Brain microvascular endothelial cell (primary cell): ENCODE data around the gene FMO4.
"Not testable (repeated sequence)": the region's sequence is repeated elsewhere in the genome, so short reads cannot be mapped to it uniquely, and the experiment has no call there.

Experiments used
- DNase-seq: peaks from one replicate; pipeline ENCODE4 v3.0.0-alpha.2; 2020
- H3K27ac ChIP-seq: fragments of 250-450 bp; sonication (Bioruptor Pico); 2 replicates; pipeline ENCODE4 v1.5.1; 2020; ENCODE audit warnings: mild to moderate bottlenecking, moderate library complexity
- H3K27me3 ChIP-seq: fragments of 250-450 bp; sonication (Bioruptor Pico); replicated peaks from 2 replicates; pipeline ENCODE4 v1.5.1; 2020; ENCODE audit warnings: mild to moderate bottlenecking
- H3K36me3 ChIP-seq: fragments of 250-450 bp; sonication (Bioruptor Pico); replicated peaks from 2 replicates; pipeline ENCODE4 v1.5.1; 2020; ENCODE audit warnings: mild to moderate bottlenecking
- H3K4me3 ChIP-seq: 2 replicates; pipeline ENCODE4 v1.5.1; 2011; ENCODE audit warnings: low read depth, mild to moderate bottlenecking, control low read depth, low read length, moderate library complexity
- CTCF ChIP-seq: IDR thresholded peaks from 2 replicates; pipeline ENCODE4 v1.5.1; 2011; ENCODE audit warnings: low read depth, mild to moderate bottlenecking, moderate library complexity, low read length, control low read depth, inconsistent platforms; ENCODE audit errors: missing control alignments
- in situ Hi-C: cut with HindIII; loops from 2 replicates; pipeline ENCODE4 v1.10.0; 2017; ENCODE audit warnings: low sequenced_read_pairs, low pct_ligation_motif_present

Gene FMO4

GRCh38 chr1:171311771-171312558, 2.0 kb upstream of the FMO4 start:
- no peak overlapping the region for H3K4me3 ChIP-seq
- DNase-seq: no peak
- H3K27me3 ChIP-seq: no peaks in the 10 kb centered on the region
- TF ChIP-seq CTCF: no peak
- in situ Hi-C loops: no loop called here
- no peaks in the 10 kb centered on the region for H3K36me3 ChIP-seq
- H3K27ac ChIP-seq: no peak overlapping the region

GRCh38 chr1:171313319-171313834, 606 bp upstream of the FMO4 start:
- in situ Hi-C loops: no loop called here
- no peak for TF ChIP-seq CTCF
- DNase-seq: no peak
- Histone ChIP-seq H3K4me3 (no peak overlapping the region), H3K36me3 (no peaks in the 10 kb centered on the region), H3K27ac (no peak overlapping the region), H3K27me3 (no peaks in the 10 kb centered on the region)

GRCh38 chr1:171329251-171329650, 15.3 kb downstream of the FMO4 start:
- no peak for DNase-seq
- Histone ChIP-seq H3K27ac (no peak overlapping the region), H3K4me3 (no peak overlapping the region), H3K27me3 (no peaks in the 10 kb centered on the region), H3K36me3 (no peaks in the 10 kb centered on the region)
- in situ Hi-C loops: no loop called here
- TF ChIP-seq CTCF: no peak

- H3K27me3 ChIP-seq: no peaks in the 10 kb centered on the region
- H3K27ac ChIP-seq: no peak overlapping the region
- no peak overlapping the region for H3K4me3 ChIP-seq
- no peak for TF ChIP-seq CTCF
- H3K36me3 ChIP-seq: no peaks in the 10 kb centered on the region
- DNase-seq: no peak
- in situ Hi-C loops: no loop called here
These were observed 20.1 kb downstream of the FMO4 start for GRCh38 chr1:171334024-171334640.

- no peak for TF ChIP-seq CTCF
- in situ Hi-C loops: no loop called here
- H3K4me3 ChIP-seq: no peak overlapping the region
- no peaks in the 10 kb centered on the region for H3K27me3 ChIP-seq
- no peak overlapping the region for H3K27ac ChIP-seq
- DNase-seq: no peak
- H3K36me3 ChIP-seq: no peaks in the 10 kb centered on the region
These were observed 22.0 kb downstream of the FMO4 start for GRCh38 chr1:171335964-171336363.

- in situ Hi-C loops, H3K27ac ChIP-seq, DNase-seq, H3K4me3 ChIP-seq, H3K27me3 ChIP-seq, H3K36me3 ChIP-seq: not testable (repeated sequence)
These were observed 25.4 kb downstream of the FMO4 start for GRCh38 chr1:171339345-171339744.
